NCI-H446 treated with DMSO at 0.1 percent for 48 hours (cell line): Measurements from ENCODE around the gene CPB1.
"Not testable (repeated sequence)": the region's sequence is repeated elsewhere in the genome, so short reads cannot be mapped to it uniquely, and the experiment has no call there.

Source experiments
- DNase-seq: peaks from one replicate; lab custom pipeline; 2025; lab: John Stamatoyannopoulos, UW

CPB1 gene

GRCh38 chr3:148827585-148827984 lies at the start of gene CPB1:
CPB1 (plus strand) TSS chr3:148827811; CDS start chr3:148827824, 13 bp downstream.
- DNase-seq: no peak

GRCh38 chr3:148778926-148779325 lies 48.7 kb upstream of the CPB1 start:
- no peak for DNase-seq

- not testable (repeated sequence) for DNase-seq
Measured at GRCh38 chr3:148785026-148785425, 42.6 kb upstream of the CPB1 start.

- DNase-seq: not testable (repeated sequence)
Measured at GRCh38 chr3:148786159-148786558, 41.5 kb upstream of the CPB1 start.

- no peak for DNase-seq
Measured at GRCh38 chr3:148789146-148789545, 38.5 kb upstream of the CPB1 start.

GRCh38 chr3:148789906-148790305 lies 37.7 kb upstream of the CPB1 start:
- DNase-seq: no peak

- DNase-seq: no peak
Measured at GRCh38 chr3:148790370-148790769, 37.2 kb upstream of the CPB1 start.

- peak; percentile 56 for DNase-seq
Measured at GRCh38 chr3:148790851-148791735, 36.5 kb upstream of the CPB1 start.

GRCh38 chr3:148791920-148792319 lies 35.7 kb upstream of the CPB1 start:
- no peak for DNase-seq

GRCh38 chr3:148792516-148792915 lies 35.1 kb upstream of the CPB1 start:
- DNase-seq: no peak

- DNase-seq: no peak
Measured at GRCh38 chr3:148796799-148797198, 30.8 kb upstream of the CPB1 start.

- no peak for DNase-seq
Measured at GRCh38 chr3:148797795-148798194, 29.8 kb upstream of the CPB1 start.

GRCh38 chr3:148800414-148800813 lies 27.2 kb upstream of the CPB1 start:
- no peak for DNase-seq

GRCh38 chr3:148809835-148810234 lies 17.8 kb upstream of the CPB1 start:
- no peak for DNase-seq

GRCh38 chr3:148815316-148816110 lies 12.1 kb upstream of the CPB1 start:
- peak; percentile 8 for DNase-seq

- no peak for DNase-seq
Measured at GRCh38 chr3:148816427-148816826, 11.2 kb upstream of the CPB1 start.

- DNase-seq: peak; percentile 16
Measured at GRCh38 chr3:148816981-148817525, 10.6 kb upstream of the CPB1 start.

GRCh38 chr3:148820361-148821245 lies 7.0 kb upstream of the CPB1 start:
- no peak for DNase-seq

- DNase-seq: no peak
Measured at GRCh38 chr3:148823026-148823425, 4.6 kb upstream of the CPB1 start.

- DNase-seq: no peak
Measured at GRCh38 chr3:148825476-148825875, 2.1 kb upstream of the CPB1 start.

GRCh38 chr3:148828136-148828690 lies 602 bp downstream of the CPB1 start:
- no peak for DNase-seq
